ENCODE results near the gene CRTAC1. TPM values are rescaled to one million over a fixed set of nuclear protein-coding genes. Genes with fewer than 3 reads are reported as not detected.

CRTAC1 gene
- 24.7 TPM for polyA plus RNA-seq (ENCODE audit: insufficient read length)
- long read RNA-seq, donor 1, transcript CRTAC1-203 (15 exons, 2,890 nt), result major isoform, 13 of 13 reads
- long read RNA-seq, donor 1, partial matches to known transcripts, result 0 of 13 reads
- long read RNA-seq, donor 1, other reads (novel, unspliced or antisense), result 0 of 13 reads
- long read RNA-seq, donor 2, transcript CRTAC1-203 (15 exons, 2,890 nt), result major isoform, 10 of 10 reads
- long read RNA-seq, donor 2, partial matches to known transcripts, result 0 of 10 reads
- long read RNA-seq, donor 2, other reads (novel, unspliced or antisense), result 0 of 10 reads
- long read RNA-seq, donor 3, transcript CRTAC1-203 (15 exons, 2,890 nt), result major isoform, 8 of 8 reads
- long read RNA-seq, donor 3, partial matches to known transcripts, result 0 of 8 reads
- long read RNA-seq, donor 3, other reads (novel, unspliced or antisense), result 0 of 8 reads
- long read RNA-seq, donor 4, result 0 reads
- long read RNA-seq, donor 5, transcript CRTAC1-203 (15 exons, 2,890 nt), result major isoform, 5 of 5 reads
- long read RNA-seq, donor 5, partial matches to known transcripts, result 0 of 5 reads
- long read RNA-seq, donor 5, other reads (novel, unspliced or antisense), result 0 of 5 reads
- long read RNA-seq, donor 6, partial matches to known transcripts, result 0 of 3 reads
- long read RNA-seq, donor 6, other reads (novel, unspliced or antisense), result 0 of 3 reads
- long read RNA-seq, donor 7, transcript CRTAC1-203 (15 exons, 2,890 nt), result major isoform, 12 of 12 reads
- long read RNA-seq, donor 7, partial matches to known transcripts, result 0 of 12 reads
- long read RNA-seq, donor 7, other reads (novel, unspliced or antisense), result 0 of 12 reads
- long read RNA-seq, donor 8, transcript CRTAC1-203 (15 exons, 2,890 nt), result major isoform, 5 of 5 reads
- long read RNA-seq, donor 8, partial matches to known transcripts, result 0 of 5 reads
- long read RNA-seq, donor 8, other reads (novel, unspliced or antisense), result 0 of 5 reads

GRCh38 chr10:98030093-98030821, at the start of gene CRTAC1:
Gene CRTAC1 (minus strand): TSS chr10:98030621. CDS start chr10:98030472, 149 bp downstream.
- DNase-seq, result peak; percentile 86

DNA sequence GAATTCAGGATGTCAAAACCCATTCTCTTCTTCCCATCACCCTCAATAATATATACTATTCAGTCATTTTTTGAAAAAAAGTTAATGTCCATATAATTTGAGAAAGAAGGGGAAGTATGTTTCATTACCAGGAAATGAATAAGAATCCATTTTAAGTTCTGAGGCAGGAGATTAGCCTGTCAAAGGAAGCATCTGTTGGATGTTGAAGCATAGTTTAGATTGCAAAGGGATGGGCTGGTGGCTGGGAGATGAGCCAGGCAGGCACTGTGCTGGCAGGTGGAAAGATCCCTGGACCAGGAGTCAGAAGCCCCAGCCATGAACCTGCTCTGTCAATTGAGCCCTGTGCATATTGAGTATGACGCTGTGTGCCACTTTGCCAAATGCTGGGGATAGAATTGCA, 48.4 kb upstream of the CRTAC1 start:
- no peak for DNase-seq

DNA sequence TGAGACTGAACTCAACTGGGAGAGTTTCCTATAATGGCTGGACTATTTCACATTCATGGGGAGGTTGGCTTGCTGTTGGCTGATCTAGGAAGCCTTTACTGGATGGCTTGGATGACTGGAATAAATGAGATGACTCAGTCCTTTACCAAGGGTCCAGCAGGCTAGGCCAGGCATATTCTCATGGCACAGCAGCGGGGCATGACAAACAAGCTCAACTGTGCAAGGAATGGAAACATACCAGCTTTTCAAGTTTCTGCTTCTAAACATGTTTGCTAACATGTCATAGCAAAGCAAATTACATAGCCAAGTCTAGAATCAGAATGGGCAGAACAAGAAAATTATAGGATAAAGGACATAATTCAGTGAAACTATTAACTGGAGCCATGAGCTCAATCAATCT, 46.8 kb upstream of the CRTAC1 start:
- no peak for DNase-seq

GRCh38 chr10:98076086-98076485, 45.7 kb upstream of the CRTAC1 start:
- DNase-seq, result no peak

GRCh38 chr10:98074315-98074911, 44.0 kb upstream of the CRTAC1 start:
- peak; percentile 50 for DNase-seq

- no peak for DNase-seq
These were observed 36.7 kb upstream of the CRTAC1 start for GRCh38 chr10:98067165-98067564.

- no peak for DNase-seq
These were observed 33.3 kb upstream of the CRTAC1 start for GRCh38 chr10:98063740-98064027.

- no peak for DNase-seq
These were observed 32.0 kb upstream of the CRTAC1 start for GRCh38 chr10:98062424-98062823.

DNA sequence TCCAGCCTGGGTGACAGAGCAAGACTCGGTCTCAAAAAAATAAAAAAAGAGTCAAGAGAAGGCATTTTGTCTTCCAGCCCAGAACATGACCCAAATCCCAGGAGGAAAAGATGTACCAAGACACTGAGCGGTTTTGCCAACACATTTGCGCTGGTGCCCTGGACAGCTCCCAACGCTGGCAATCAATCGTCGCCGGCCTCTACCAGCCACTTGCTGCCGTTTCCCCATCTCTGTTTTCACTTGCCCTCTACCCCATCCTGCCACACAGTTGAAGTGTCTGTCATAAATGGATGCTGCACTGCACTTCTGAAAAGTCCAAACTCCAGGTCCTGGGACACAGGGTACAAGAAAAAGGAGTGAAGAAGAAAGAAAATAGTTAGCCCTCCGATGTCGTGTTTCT, 29.7 kb upstream of the CRTAC1 start:
- no peak for DNase-seq

DNA sequence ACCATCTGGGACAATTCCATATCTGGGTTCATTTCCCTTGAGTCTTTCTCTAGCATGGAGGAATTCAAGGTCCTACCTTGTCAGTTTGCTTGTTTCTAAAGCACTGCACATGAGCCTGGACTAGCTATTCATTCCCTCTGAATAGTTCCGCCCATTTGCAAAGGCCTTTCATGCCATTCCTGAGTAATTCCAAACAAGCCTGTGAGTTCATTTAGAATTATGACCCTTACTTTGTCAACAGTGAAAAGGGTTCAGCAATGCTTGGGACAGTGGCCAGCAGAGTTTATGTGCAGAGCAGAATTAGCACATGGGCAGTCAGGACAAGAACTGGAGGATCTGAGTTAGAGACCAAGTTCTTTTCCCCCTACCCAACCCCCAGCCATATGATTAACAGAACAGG, 27.9 kb upstream of the CRTAC1 start:
- no peak for DNase-seq

DNA sequence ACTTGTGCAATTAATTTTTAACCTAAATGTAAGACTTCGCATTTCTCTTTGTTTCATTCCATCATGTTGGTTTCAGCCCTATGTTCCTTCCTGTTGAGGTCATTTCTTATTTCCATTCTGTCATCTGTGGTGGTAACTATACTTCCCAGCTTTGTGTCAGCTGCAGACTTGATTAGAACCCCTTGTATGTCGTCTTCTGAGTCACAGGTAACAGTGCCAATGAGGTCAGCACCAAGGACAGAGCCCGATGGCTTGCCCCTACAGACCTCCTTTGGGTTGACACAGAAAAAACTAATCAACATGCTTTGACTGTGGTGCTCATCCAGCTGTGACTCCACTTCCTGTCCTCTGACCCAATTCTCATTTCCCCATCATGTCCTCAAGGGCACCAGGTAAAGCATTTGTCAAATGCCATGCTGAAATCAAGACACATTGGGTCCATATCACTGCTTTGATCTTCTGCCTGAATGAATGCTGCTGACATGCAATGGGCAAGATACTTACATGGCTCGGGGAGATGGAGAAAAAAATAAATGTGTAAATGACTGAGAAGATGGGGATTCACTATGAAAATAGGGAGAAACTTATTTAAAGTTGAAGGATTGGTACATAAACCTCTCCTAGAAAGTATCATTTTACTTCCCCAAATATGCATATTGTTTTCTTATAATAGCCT, 25.6 kb upstream of the CRTAC1 start:
- peak; percentile 57 for DNase-seq

GRCh38 chr10:98047009-98047741, 16.8 kb upstream of the CRTAC1 start:
- no peak for DNase-seq

DNA sequence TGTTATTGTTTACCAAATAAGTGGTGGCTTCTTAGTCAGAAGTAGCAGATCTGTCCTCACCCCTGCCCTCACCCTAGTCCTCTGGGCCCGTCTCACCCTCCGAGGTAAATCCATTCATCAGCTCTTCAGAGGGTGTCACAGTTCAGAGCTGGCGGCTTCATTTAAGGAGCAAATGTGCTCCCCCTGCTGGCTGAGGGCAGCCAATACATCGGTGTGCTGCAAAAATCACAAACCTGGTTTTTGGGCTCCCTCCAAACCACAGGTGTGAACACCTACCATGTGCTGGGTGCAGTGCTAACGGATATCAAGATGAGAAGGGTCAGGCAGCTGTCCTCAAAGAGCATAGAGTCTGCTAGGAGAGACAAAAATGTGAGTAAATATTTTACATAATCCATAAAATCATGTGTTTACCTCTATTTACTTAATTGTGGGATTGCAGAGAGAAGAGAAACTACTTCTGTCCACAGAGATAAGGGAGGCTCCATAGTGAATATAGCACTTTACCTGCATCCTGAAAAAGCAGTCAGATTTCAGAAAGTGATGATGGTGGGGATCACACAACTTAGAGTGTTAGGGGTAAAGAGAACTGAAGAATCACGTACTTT, 15.5 kb upstream of the CRTAC1 start:
- peak; percentile 50 for DNase-seq

GRCh38 chr10:98041352-98042043, 11.1 kb upstream of the CRTAC1 start:
- DNase-seq, result peak; percentile 61

- DNase-seq, result no peak
These were observed 9.4 kb upstream of the CRTAC1 start for GRCh38 chr10:98039690-98040381.

- no peak for DNase-seq
These were observed 7.9 kb upstream of the CRTAC1 start for GRCh38 chr10:98038288-98038687.

- no peak for DNase-seq
These were observed 5.2 kb upstream of the CRTAC1 start for GRCh38 chr10:98035599-98035998.

GRCh38 chr10:98033515-98033914, 3.1 kb upstream of the CRTAC1 start:
- no peak for DNase-seq

DNA sequence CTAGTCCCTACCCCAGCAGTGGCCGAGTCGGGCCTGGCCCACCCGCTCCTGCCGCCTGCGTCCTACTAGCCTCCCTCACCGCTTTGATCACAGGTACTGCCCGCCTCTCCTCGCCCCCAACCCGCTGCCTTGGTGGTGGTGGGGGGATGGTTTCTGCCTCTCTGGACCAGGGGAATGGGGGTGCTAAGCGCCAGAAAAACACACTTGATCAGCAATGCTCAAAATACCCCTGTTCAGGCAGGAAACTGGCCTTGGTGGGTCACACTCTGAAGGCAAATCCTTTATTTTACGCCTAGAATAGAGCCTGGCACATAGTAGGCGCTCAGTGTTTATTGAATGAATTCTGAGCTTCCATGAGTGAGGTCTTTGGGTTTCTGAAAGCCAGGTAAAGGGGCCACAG, 1.0 kb upstream of the CRTAC1 start:
- DNase-seq, result no peak
